AG04449 (cell line): Measurements from ENCODE around the gene RBM8A.

Experiments
- CTCF ChIA-PET: fragments of 350-600 bp; formaldehyde crosslinking; extraction: SDS; loops from one replicate; lab custom pipeline; 2021; ENCODE audit warnings: antibody characterized with exemption; lab: Yijun Ruan, JAX
- POLR2A ChIA-PET: fragments of 400-600, 350-600 bp; formaldehyde crosslinking; extraction: SDS; loops from one replicate; lab custom pipeline; 2020; ENCODE audit warnings: antibody characterized with exemption, inconsistent platforms; lab: Yijun Ruan, JAX
- DNase-seq: peaks from one replicate; pipeline ENCODE4 v3.0.0-alpha.2; 2010; ENCODE audit warnings: low read depth, low spot score
- H3K4me3 ChIP-seq: 2 replicates; pipeline ENCODE4 v1.5.1; 2011; ENCODE audit warnings: low read depth, mild to moderate bottlenecking, control low read depth, low read length
- CTCF ChIP-seq: IDR thresholded peaks from one replicate; pipeline ENCODE4 v1.5.1; 2011; ENCODE audit warnings: mild to moderate bottlenecking, moderate library complexity, low read length, control low read depth, inconsistent platforms; ENCODE audit not compliant: insufficient read depth; ENCODE audit errors: missing control alignments

RBM8A gene

GRCh38 chr1:145878724-145879123 is 48.6 kb downstream of the RBM8A start:
- POLR2A ChIA-PET = no interaction called here
- no peak overlapping the region for H3K4me3 ChIP-seq
- DNase-seq = no peak
- TF ChIP-seq CTCF = no peak
- CTCF ChIA-PET = interaction anchor here (0.7 to 16.3 kb wide), 7 partner anchors 10 to 33 kb away, joined by 3 to 469 read pairs (median 10); partner anchors contain the start of genes ITGA10, NUDT17, PEX11B and PIAS3

GRCh38 chr1:145877923-145878486 is 49.3 kb downstream of the RBM8A start:
- CTCF ChIA-PET = interaction anchor here (1.1 to 16.3 kb wide), 5 partner anchors 13 to 34 kb away, joined by 4 to 469 read pairs (median 16); partner anchors contain the start of genes ITGA10, NUDT17, PEX11B and PIAS3
- no peak for TF ChIP-seq CTCF
- H3K4me3 ChIP-seq = no peak overlapping the region
- no peak for DNase-seq
- POLR2A ChIA-PET = no interaction called here

GRCh38 chr1:145874646-145875045 is 52.6 kb downstream of the RBM8A start:
- no peak for DNase-seq
- H3K4me3 ChIP-seq = no peak overlapping the region
- ChIA-PET POLR2A (interaction anchor here (1.2 kb wide), 1 partner anchor 9 kb away, joined by 3 read pairs; no protein-coding TSS in a partner anchor), CTCF (interaction anchor here (0.6 to 2.4 kb wide), 4 partner anchors 11 to 31 kb away, joined by 3 to 8 read pairs (median 5); partner anchors contain the start of gene PIAS3)
- no peak for TF ChIP-seq CTCF

- no peak for DNase-seq
- peak overlapping the region; percentile 29 for H3K4me3 ChIP-seq
- TF ChIP-seq CTCF = no peak
- ChIA-PET POLR2A (interaction anchor here (1.0 to 2.3 kb wide), 2 partner anchors 13 to 20 kb away, joined by 4 to 12 read pairs; partner anchors contain the start of gene PIAS3), CTCF (interaction anchor here (1.2 to 3.6 kb wide), 7 partner anchors 9 to 27 kb away, joined by 3 to 28 read pairs (median 8); partner anchors contain the start of gene NUDT17)
Measured at GRCh38 chr1:145871994-145872924, 55.0 kb downstream of the RBM8A start.
